Neural progenitor cell (in vitro differentiated cells): ENCODE measurements around the gene GAL3ST2. TPM values are rescaled to one million over a fixed set of nuclear protein-coding genes. Genes with fewer than 3 reads are reported as not detected.
"Not testable (repeated sequence)": the region's sequence is repeated elsewhere in the genome, so short reads cannot be mapped to it uniquely, and the experiment has no call there.

Experiments
- DNase-seq: peaks from one replicate; pipeline ENCODE4 v3.0.0-alpha.2; 2016; ENCODE audit warnings: low spot score
- H2AFZ ChIP-seq: fragments of 200-600 bp; sonication (generic); replicated peaks from 2 replicates; pipeline ENCODE4 v1.6.1; 2016; ENCODE audit warnings: antibody characterized with exemption
- H3F3A ChIP-seq: fragments of 200-600 bp; sonication (generic); 2 replicates; pipeline ENCODE4 v1.6.1; 2016; ENCODE audit warnings: antibody characterized with exemption, low read depth
- H3K27ac ChIP-seq: fragments of 200-600 bp; sonication (generic); 2 replicates; pipeline ENCODE4 v1.5.1; 2016; ENCODE audit warnings: mild to moderate bottlenecking
- H3K27me3 ChIP-seq: fragments of 200-600 bp; sonication (generic); 2 replicates; pipeline ENCODE4 v1.6.1; 2016; ENCODE audit warnings: mild to moderate bottlenecking, moderate library complexity
- H3K36me3 ChIP-seq: fragments of 200-600 bp; sonication (generic); 2 replicates; pipeline ENCODE4 v1.5.1; 2016
- H3K4me1 ChIP-seq: fragments of 200-600 bp; sonication (generic); 2 replicates; pipeline ENCODE4 v1.6.1; 2016; ENCODE audit warnings: mixed run types
- H3K4me2 ChIP-seq: fragments of 200-600 bp; sonication (generic); 2 replicates; pipeline ENCODE4 v1.6.1; 2016
- H3K4me3 ChIP-seq: fragments of 200-600 bp; sonication (generic); 2 replicates; pipeline ENCODE4 v1.5.1; 2016
- H3K79me2 ChIP-seq: fragments of 200-600 bp; sonication (generic); 2 replicates; pipeline ENCODE4 v1.6.1; 2016; ENCODE audit warnings: low read depth
- H3K9ac ChIP-seq: fragments of 200-600 bp; sonication (generic); 2 replicates; pipeline ENCODE4 v1.6.1; 2016
- H3K9me3 ChIP-seq: fragments of 200-600 bp; sonication (generic); 2 replicates; pipeline ENCODE4 v1.5.1; 2016; ENCODE audit warnings: low read depth
- H4K20me1 ChIP-seq: fragments of 200-600 bp; sonication (generic); 2 replicates; pipeline ENCODE4 v1.6.1; 2016; ENCODE audit warnings: low read depth
- H3K27ac Mint-ChIP-seq: 3 replicates; pipeline ENCODE4 v1.8.0; 2021; ENCODE audit warnings: mixed read lengths
- H3K27me3 Mint-ChIP-seq: 2 replicates; pipeline ENCODE4 v1.8.0; 2022; ENCODE audit warnings: low read depth, mild to moderate bottlenecking, inconsistent platforms, moderate library complexity, mixed read lengths; ENCODE audit not compliant: insufficient read depth
- H3K36me3 Mint-ChIP-seq: 3 replicates; pipeline ENCODE4 v1.8.0; 2021; ENCODE audit warnings: mixed read lengths
- H3K4me1 Mint-ChIP-seq: 3 replicates; pipeline ENCODE4 v1.8.0; 2021; ENCODE audit warnings: mixed read lengths
- H3K4me3 Mint-ChIP-seq: 3 replicates; pipeline ENCODE4 v1.8.0; 2021; ENCODE audit warnings: mild to moderate bottlenecking, moderate library complexity, mixed read lengths
- H3K9me3 Mint-ChIP-seq: 3 replicates; pipeline ENCODE4 v1.8.0; 2020; ENCODE audit warnings: mixed read lengths
- CTCF ChIP-seq: fragments of 200-600 bp; sonication (generic); IDR thresholded peaks from 2 replicates; pipeline ENCODE4 v1.5.1; 2017; ENCODE audit warnings: antibody characterized with exemption, mild to moderate bottlenecking
- EZH2 ChIP-seq: fragments of 200-600 bp; sonication (generic); IDR thresholded peaks from 2 replicates; pipeline ENCODE4 v1.6.1; 2017; ENCODE audit warnings: antibody characterized with exemption, mild to moderate bottlenecking, moderate library complexity
- EZH2phosphoT487 ChIP-seq: fragments of 200-600 bp; sonication (generic); IDR thresholded peaks from 2 replicates; pipeline ENCODE4 v1.6.1; 2017; ENCODE audit warnings: antibody characterized with exemption
- total RNA-seq: library from RNA; depleted of rRNA; stranded (reverse); fragments of >200 nt; gene quantifications from 2 replicates; pipeline ENCODE4 v1.2.3, GENCODE V29; 2015; ENCODE audit warnings: low replicate concordance

GAL3ST2 gene
- total RNA-seq, 1 donor from 2014 or later, result not detected

GRCh38 chr2:241802421-241803318 is 26.0 kb downstream of the GAL3ST2 start:
- peaks cover 7% of the 10 kb centered on the region for H3K4me1 ChIP-seq
- H3K9ac ChIP-seq, result no peak overlapping the region
- H3K4me1 Mint-ChIP-seq, result no peaks in the 10 kb centered on the region
- no peaks in the 10 kb centered on the region for H3K9me3 ChIP-seq
- no peaks in the 10 kb centered on the region for H3K36me3 Mint-ChIP-seq
- H3K4me2 ChIP-seq, result no peak overlapping the region
- H3K79me2 ChIP-seq, result no peaks in the 10 kb centered on the region
- H3K9me3 Mint-ChIP-seq, result peaks cover 2% of the 10 kb centered on the region
- H3K27ac ChIP-seq, result no peak overlapping the region
- H3K36me3 ChIP-seq, result no peaks in the 10 kb centered on the region
- H3F3A ChIP-seq, result no peaks in the 10 kb centered on the region
- no peak for TF ChIP-seq CTCF
- no peak for TF ChIP-seq EZH2
- TF ChIP-seq EZH2phosphoT487, result no peak
- no peak overlapping the region for H3K27ac Mint-ChIP-seq
- peaks cover 22% of the 10 kb centered on the region for H3K27me3 ChIP-seq
- H4K20me1 ChIP-seq, result no peaks in the 10 kb centered on the region
- no peak overlapping the region for H3K4me3 Mint-ChIP-seq
- H3K4me3 ChIP-seq, result no peak overlapping the region
- no peak for DNase-seq
- H3K27me3 Mint-ChIP-seq, result peaks cover 5% of the 10 kb centered on the region
- no peak overlapping the region for H2AFZ ChIP-seq

- H2AFZ ChIP-seq, result no peak overlapping the region
- Mint-ChIP-seq H3K9me3 (peaks cover 2% of the 10 kb centered on the region), H3K27ac (no peak overlapping the region), H3K27me3 (peaks cover 3% of the 10 kb centered on the region), H3K4me1 (peaks cover 7% of the 10 kb centered on the region), H3K4me3 (no peak overlapping the region), H3K36me3 (no peaks in the 10 kb centered on the region)
- peaks cover 8% of the 10 kb centered on the region for H3F3A ChIP-seq
- H3K4me1 ChIP-seq, result peaks cover 13% of the 10 kb centered on the region
- H3K4me2 ChIP-seq, result peak overlapping the region; percentile 38
- H4K20me1 ChIP-seq, result no peaks in the 10 kb centered on the region
- H3K9me3 ChIP-seq, result no peaks in the 10 kb centered on the region
- no peaks in the 10 kb centered on the region for H3K36me3 ChIP-seq
- H3K27me3 ChIP-seq, result peaks cover 22% of the 10 kb centered on the region
- H3K4me3 ChIP-seq, result peak overlapping the region; percentile 13
- H3K9ac ChIP-seq, result no peak overlapping the region
- no peak overlapping the region for H3K27ac ChIP-seq
- no peak for TF ChIP-seq EZH2phosphoT487
- TF ChIP-seq CTCF, result no peak
- no peak for TF ChIP-seq EZH2
- H3K79me2 ChIP-seq, result no peaks in the 10 kb centered on the region
- no peak for DNase-seq
Observed at GRCh38 chr2:241803387-241804325, 27.0 kb downstream of the GAL3ST2 start.

GRCh38 chr2:241804326-241805229 is 28.0 kb downstream of the GAL3ST2 start:
- H3K4me1 Mint-ChIP-seq, result peaks cover 16% of the 10 kb centered on the region
- peaks cover 5% of the 10 kb centered on the region for H3K27me3 Mint-ChIP-seq
- TF ChIP-seq EZH2, result no peak
- no peak for TF ChIP-seq EZH2phosphoT487
- TF ChIP-seq CTCF, result no peak
- H3K4me3 Mint-ChIP-seq, result no peak overlapping the region
- Histone ChIP-seq H2AFZ (no peak overlapping the region), H3K4me1 (peaks cover 15% of the 10 kb centered on the region), H3K79me2 (no peaks in the 10 kb centered on the region), H4K20me1 (no peaks in the 10 kb centered on the region), H3K27me3 (peaks cover 22% of the 10 kb centered on the region), H3K4me2 (peak overlapping the region; percentile 38), H3K27ac (no peak overlapping the region), H3K36me3 (no peaks in the 10 kb centered on the region), H3K9me3 (no peaks in the 10 kb centered on the region), H3K9ac (no peak overlapping the region), H3K4me3 (no peak overlapping the region), H3F3A (peaks cover 15% of the 10 kb centered on the region)
- DNase-seq, result no peak
- no peaks in the 10 kb centered on the region for H3K36me3 Mint-ChIP-seq
- H3K27ac Mint-ChIP-seq, result peak overlapping the region; percentile 33
- peaks cover 2% of the 10 kb centered on the region for H3K9me3 Mint-ChIP-seq

- not testable (repeated sequence) for H3K27me3 Mint-ChIP-seq, H3K9me3 ChIP-seq, H4K20me1 ChIP-seq, H3K27ac ChIP-seq, H3K4me2 ChIP-seq, H2AFZ ChIP-seq, H3K9me3 Mint-ChIP-seq, H3K4me3 Mint-ChIP-seq, H3K9ac ChIP-seq, H3K36me3 Mint-ChIP-seq, H3K36me3 ChIP-seq, H3K79me2 ChIP-seq, DNase-seq, H3K27ac Mint-ChIP-seq, H3K4me3 ChIP-seq
- Histone ChIP-seq H3K27me3 (peaks cover 22% of the 10 kb centered on the region), H3K4me1 (peaks cover 23% of the 10 kb centered on the region), H3F3A (peaks cover 15% of the 10 kb centered on the region)
- H3K4me1 Mint-ChIP-seq, result peaks cover 21% of the 10 kb centered on the region
Observed at GRCh38 chr2:241806217-241806616, 29.6 kb downstream of the GAL3ST2 start.
